ENCODE measurements around the gene ENOPH1. TPM values are rescaled to one million over a fixed set of nuclear protein-coding genes. Genes with fewer than 3 reads are reported as not detected.

ENOPH1 gene
- total RNA-seq, 1 experiment from 2014 or later = 67.6 TPM

GRCh38 chr4:82510216-82510615 is 79.8 kb downstream of the ENOPH1 start:
- no peak for TF ChIP-seq CTCF (IDR thresholded peaks at IDR 0.05; ENCODE audit: insufficient read depth in 1 of 2, low read depth in 1 of 2, low read length in 1 of 2, severe bottlenecking in 1 of 2, unreplicated experiment in 1 of 2)
- ChIA-PET CTCF (no interaction called here), POLR2A (no interaction called here)
- H3K27me3 ChIP-seq (replicated peaks; ENCODE audit: control insufficient read depth, insufficient read depth, low read length) = no peaks in the 10 kb centered on the region
- Mint-ChIP-seq H3K9me3 (ENCODE audit: unreplicated experiment) (no peaks in the 10 kb centered on the region), H3K36me3 (ENCODE audit: insufficient read depth, unreplicated experiment) (no peaks in the 10 kb centered on the region), H3K27me3 (ENCODE audit: insufficient read depth, unreplicated experiment) (no peaks in the 10 kb centered on the region), H3K4me1 (ENCODE audit: low read depth, unreplicated experiment) (no peaks in the 10 kb centered on the region), H3K4me3 (ENCODE audit: unreplicated experiment) (no peak overlapping the region), H3K27ac (ENCODE audit: unreplicated experiment) (no peak overlapping the region)
- BruUV-seq (replicated peaks) = no TSS peak
- no peaks in the 10 kb centered on the region for H3K4me1 ChIP-seq
- H3K4me3 ChIP-seq (ENCODE audit: low read depth, low read length) = no peak overlapping the region
- no peak for DNase-seq
- H3K9me3 ChIP-seq = no peaks in the 10 kb centered on the region
- H3K36me3 ChIP-seq (ENCODE audit: control insufficient read depth, insufficient read depth, low read length) = no peaks in the 10 kb centered on the region
- intact Hi-C loops (cut with micrococcal nuclease; ENCODE audit: unreplicated experiment) = loop anchor here (2.0 kb wide), 1 partner anchor 39 kb away; no protein-coding TSS in a partner anchor

Other genes with a start within 250 kb of the ENOPH1 start
- gene HNRNPD, start 56.6 kb upstream of the ENOPH1 start, total RNA-seq (2022) = 405 and 408 TPM in 2 replicates
- 316 and 341 TPM in 2 replicates for gene HNRNPDL, start 128 bp upstream of the ENOPH1 start, total RNA-seq (2022)
- 5.0 and 5.7 TPM in 2 replicates for gene TMEM150C, start 131.4 kb downstream of the ENOPH1 start, total RNA-seq (2022)